ENCODE measurements around the gene TBCK.

TBCK gene

GRCh38 chr4:106038012-106038411 lies 278.0 kb downstream of the TBCK start:
- no peak for DNase-seq (ENCODE audit: low spot score)

GRCh38 chr4:106036848-106037247 lies 279.2 kb downstream of the TBCK start:
- no peak for DNase-seq (ENCODE audit: low spot score)

- no peak for DNase-seq (ENCODE audit: low spot score)
These were observed 279.7 kb downstream of the TBCK start for GRCh38 chr4:106036334-106036733.

- no peak for DNase-seq (ENCODE audit: low spot score)
These were observed 280.8 kb downstream of the TBCK start for GRCh38 chr4:106035204-106035603.

GRCh38 chr4:106034751-106035150 lies 281.3 kb downstream of the TBCK start:
- no peak for DNase-seq (ENCODE audit: low spot score)

GRCh38 chr4:106034220-106034619 lies 281.8 kb downstream of the TBCK start:
- DNase-seq (ENCODE audit: low spot score) = no peak

- no peak for DNase-seq (ENCODE audit: low spot score)
These were observed 282.5 kb downstream of the TBCK start for GRCh38 chr4:106033469-106033868.

GRCh38 chr4:106032851-106033286 lies 283.1 kb downstream of the TBCK start:
- no peak for DNase-seq (ENCODE audit: low spot score)

GRCh38 chr4:106022454-106022853 lies 293.6 kb downstream of the TBCK start:
- no peak for DNase-seq (ENCODE audit: low spot score)

- DNase-seq (ENCODE audit: low spot score) = no peak
These were observed 294.1 kb downstream of the TBCK start for GRCh38 chr4:106021737-106022410.

- DNase-seq (ENCODE audit: low spot score) = no peak
These were observed 296.2 kb downstream of the TBCK start for GRCh38 chr4:106019771-106020170.

GRCh38 chr4:106017975-106018374 lies 298.0 kb downstream of the TBCK start:
- no peak for DNase-seq (ENCODE audit: low spot score)

GRCh38 chr4:106011387-106011786 lies 304.6 kb downstream of the TBCK start:
- no peak for DNase-seq (ENCODE audit: low spot score)

- DNase-seq (ENCODE audit: low spot score) = no peak
These were observed 305.2 kb downstream of the TBCK start for GRCh38 chr4:106010761-106011160.

- no peak for DNase-seq (ENCODE audit: low spot score)
These were observed 313.0 kb downstream of the TBCK start for GRCh38 chr4:106002994-106003393.

- no peak for DNase-seq (ENCODE audit: low spot score)
These were observed 317.6 kb downstream of the TBCK start for GRCh38 chr4:105998171-105999063.

GRCh38 chr4:105996845-105997244 lies 319.2 kb downstream of the TBCK start:
- DNase-seq (ENCODE audit: low spot score) = no peak

- no peak for DNase-seq (ENCODE audit: low spot score)
These were observed 321.0 kb downstream of the TBCK start for GRCh38 chr4:105994841-105995501.

GRCh38 chr4:105994061-105994460 lies 321.9 kb downstream of the TBCK start:
- no peak for DNase-seq (ENCODE audit: low spot score)

- no peak for DNase-seq (ENCODE audit: low spot score)
These were observed 323.2 kb downstream of the TBCK start for GRCh38 chr4:105992641-105993305.

GRCh38 chr4:105991726-105992125 lies 324.3 kb downstream of the TBCK start:
- no peak for DNase-seq (ENCODE audit: low spot score)

All from iPS-NIHi11 (cell line).